ENCODE data around the gene WASF3.

WASF3 gene, protein sequence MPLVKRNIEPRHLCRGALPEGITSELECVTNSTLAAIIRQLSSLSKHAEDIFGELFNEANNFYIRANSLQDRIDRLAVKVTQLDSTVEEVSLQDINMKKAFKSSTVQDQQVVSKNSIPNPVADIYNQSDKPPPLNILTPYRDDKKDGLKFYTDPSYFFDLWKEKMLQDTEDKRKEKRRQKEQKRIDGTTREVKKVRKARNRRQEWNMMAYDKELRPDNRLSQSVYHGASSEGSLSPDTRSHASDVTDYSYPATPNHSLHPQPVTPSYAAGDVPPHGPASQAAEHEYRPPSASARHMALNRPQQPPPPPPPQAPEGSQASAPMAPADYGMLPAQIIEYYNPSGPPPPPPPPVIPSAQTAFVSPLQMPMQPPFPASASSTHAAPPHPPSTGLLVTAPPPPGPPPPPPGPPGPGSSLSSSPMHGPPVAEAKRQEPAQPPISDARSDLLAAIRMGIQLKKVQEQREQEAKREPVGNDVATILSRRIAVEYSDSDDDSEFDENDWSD

DNA sequence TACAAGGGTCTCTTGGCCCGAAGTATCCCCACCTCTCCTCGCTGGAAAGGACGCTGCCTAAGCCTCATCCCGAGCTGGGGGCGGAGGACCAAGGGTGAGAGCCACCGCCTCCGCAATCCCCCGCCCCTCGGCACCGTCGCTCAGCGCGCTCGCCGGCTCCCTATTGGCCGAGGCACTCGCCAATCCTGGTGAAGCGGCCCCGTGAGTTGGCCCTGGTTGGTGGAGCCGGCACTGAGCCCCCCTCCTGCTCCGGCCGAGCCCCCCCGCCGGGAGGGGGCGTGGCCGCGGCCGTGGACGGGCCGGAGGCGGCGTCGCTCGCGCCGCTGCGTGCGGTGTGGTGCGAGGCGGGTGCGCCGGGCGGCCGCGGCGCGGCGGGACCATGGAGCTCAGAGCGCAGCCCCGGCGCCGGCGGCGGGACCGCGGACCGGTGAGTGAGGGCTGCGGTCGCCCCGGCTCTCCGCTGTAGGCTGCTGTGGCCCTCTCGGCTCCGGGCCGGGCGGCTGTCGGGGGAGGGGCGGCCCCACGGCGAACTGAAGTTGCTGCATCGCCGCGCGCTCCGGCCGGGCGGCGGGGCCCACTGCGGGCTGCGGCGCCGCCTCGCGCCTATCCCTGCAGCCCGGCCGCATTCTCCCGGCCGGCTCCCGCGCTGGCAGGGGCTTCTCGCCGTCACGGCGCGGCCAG, at the start of gene WASF3:
Gene WASF3, plus strand, starts transcription at position 291 of the 681 bp plus-strand sequence. CDS start 84,588 bp downstream, outside the sequence.
- DNase-seq (ENCODE audit: low read depth in 2 of 2) = peak; percentile 22 to 33

DNA sequence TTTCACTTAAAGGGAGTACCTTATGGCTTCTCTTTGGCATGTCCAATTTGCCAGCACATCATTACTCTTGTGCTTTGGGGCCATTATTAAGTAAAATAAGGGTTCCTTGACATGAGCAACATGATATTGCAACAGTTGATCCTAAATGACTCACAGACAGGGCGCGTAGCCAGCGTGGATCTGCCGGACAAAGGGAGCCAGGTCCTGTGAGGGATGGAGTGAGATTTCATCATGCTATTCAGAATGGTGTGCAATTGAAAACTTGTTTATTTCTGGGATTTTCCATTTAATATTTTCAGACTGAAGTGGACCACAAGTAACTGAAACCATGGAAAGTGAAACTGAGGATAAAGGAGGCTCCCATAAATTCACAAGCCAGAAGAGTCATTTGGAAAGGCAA, 48.6 kb upstream of the WASF3 start:
- no peak for DNase-seq (ENCODE audit: low read depth in 2 of 2)

- no peak for DNase-seq (ENCODE audit: low read depth in 2 of 2)
These were observed 48.0 kb upstream of the WASF3 start for GRCh38 chr13:26509491-26509890.

DNA sequence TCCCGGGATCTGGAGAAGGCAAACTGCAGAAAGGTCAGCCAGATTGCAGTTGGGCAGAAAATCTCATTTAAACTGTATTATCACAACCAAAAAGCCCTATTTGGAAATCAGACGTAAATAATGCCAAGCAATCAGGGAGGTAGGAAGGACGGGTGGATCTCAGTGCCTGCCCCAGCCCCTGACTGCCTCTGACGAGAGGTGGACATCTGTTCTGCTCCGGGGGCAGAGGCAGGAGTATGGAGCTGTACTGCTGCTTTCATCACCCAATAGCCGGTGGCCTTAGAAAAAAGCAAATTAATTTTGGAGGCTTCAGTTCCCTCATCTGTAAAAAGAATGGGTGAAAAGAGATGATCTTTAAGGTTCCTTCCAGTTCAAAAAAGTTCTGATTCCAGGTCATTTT, 43.6 kb upstream of the WASF3 start:
- no peak for DNase-seq (ENCODE audit: low read depth in 2 of 2)

DNA sequence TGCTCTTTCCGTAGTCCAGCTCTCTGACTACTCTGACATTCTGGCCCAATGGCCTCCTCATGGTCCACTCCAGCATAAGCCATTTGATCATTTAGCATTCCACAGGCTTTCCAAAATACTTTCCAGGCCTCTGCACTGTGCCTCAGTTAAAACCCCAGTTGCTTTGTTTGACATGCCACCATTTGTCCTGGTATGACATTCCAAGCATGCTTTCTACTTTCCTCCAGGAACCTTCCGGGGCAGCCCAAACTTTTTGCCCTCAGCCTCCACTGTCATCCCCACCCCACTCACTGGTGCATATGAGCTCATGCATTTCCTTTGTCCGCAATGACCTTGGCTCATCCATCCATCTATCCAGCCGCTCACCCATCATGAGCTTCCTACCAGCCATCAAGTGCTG, 41.8 kb upstream of the WASF3 start:
- DNase-seq (ENCODE audit: low read depth in 2 of 2) = no peak

GRCh38 chr13:26517936-26518335, 39.5 kb upstream of the WASF3 start:
- no peak for DNase-seq (ENCODE audit: low read depth in 2 of 2)

DNA sequence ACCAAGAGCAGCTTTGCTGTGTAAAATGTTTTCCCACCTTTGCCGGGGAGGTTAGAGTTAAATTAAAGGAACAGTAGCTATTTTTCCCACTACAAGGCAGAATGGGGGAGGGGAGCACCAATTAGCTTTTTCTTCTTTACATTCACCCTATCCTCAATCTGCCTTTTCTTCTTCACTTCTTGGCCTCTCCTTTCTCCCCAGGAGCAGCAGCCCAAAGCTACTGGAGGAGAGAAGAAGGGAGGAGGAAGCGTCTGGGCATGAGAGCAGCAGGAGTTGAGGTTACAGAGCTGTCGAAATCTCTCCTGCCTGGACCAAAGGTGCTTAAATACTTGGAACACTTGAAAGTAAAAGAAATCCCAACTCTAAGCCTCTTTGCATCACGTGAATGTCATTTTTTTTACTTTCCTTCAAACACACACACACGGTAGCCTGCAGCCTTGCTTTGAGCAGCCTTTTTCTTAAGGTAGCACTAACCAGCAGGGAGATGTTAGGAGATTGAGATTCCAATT, 39.0 kb upstream of the WASF3 start:
- DNase-seq (ENCODE audit: low read depth in 2 of 2) = no peak

GRCh38 chr13:26522571-26522970, 34.9 kb upstream of the WASF3 start:
- DNase-seq (ENCODE audit: low read depth in 2 of 2) = no peak

- no peak for DNase-seq (ENCODE audit: low read depth in 2 of 2)
These were observed 34.5 kb upstream of the WASF3 start for GRCh38 chr13:26523007-26523406.

- DNase-seq (ENCODE audit: low read depth in 2 of 2) = no peak
These were observed 32.0 kb upstream of the WASF3 start for GRCh38 chr13:26525528-26525927.

DNA sequence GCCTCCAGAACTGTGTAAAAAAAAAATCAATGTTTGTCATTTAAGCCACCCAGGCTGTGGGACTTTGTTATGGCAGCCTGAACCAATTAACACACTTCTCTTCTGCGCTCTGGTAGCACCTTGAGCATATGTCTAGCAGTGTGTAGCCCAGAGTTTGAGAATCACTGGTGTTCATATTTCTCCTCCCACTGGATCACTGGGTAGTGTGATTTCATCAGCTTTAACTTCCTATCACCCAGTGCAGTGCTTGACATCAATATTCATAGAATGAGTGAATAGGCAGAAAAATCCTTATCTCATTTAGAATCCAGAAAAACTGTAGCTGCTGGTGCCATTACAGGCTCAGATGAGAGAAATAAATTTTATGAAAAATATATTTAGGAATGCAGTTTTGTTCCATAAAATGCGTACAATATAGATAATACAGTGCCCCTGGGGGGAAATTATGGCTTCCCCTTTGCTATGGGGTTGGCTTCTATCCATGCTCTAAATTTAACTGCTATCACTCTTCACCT, 30.7 kb upstream of the WASF3 start:
- DNase-seq (ENCODE audit: low read depth in 2 of 2) = no peak

DNA sequence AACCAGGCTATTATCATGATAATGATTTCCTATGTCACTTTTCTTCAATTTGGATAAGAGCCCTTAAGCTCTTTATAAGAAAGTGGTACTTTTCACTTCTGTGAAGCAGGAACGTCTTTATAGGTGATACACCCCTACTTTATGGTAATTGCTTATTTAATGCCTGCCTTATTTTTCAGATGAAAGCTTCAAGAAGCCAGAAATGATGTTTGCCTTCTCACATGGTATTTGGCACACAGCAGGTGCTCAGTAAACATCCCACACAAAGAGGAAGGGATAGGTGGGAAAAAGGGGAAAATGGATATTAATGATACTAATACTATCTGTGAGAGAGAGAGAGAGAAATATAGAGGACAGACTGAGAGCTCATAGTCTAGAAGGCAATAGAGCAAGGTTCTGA, 29.0 kb upstream of the WASF3 start:
- DNase-seq (ENCODE audit: low read depth in 2 of 2) = no peak

GRCh38 chr13:26529441-26529840, 28.0 kb upstream of the WASF3 start:
- DNase-seq (ENCODE audit: low read depth in 2 of 2) = peak in 1 of 2 donors; percentile 1

- DNase-seq (ENCODE audit: low read depth in 2 of 2) = no peak
These were observed 25.7 kb upstream of the WASF3 start for GRCh38 chr13:26531742-26532141.

- no peak for DNase-seq (ENCODE audit: low read depth in 2 of 2)
These were observed 23.3 kb upstream of the WASF3 start for GRCh38 chr13:26534036-26534726.

GRCh38 chr13:26538363-26539317, 18.8 kb upstream of the WASF3 start:
- no peak for DNase-seq (ENCODE audit: low read depth in 2 of 2)

DNA sequence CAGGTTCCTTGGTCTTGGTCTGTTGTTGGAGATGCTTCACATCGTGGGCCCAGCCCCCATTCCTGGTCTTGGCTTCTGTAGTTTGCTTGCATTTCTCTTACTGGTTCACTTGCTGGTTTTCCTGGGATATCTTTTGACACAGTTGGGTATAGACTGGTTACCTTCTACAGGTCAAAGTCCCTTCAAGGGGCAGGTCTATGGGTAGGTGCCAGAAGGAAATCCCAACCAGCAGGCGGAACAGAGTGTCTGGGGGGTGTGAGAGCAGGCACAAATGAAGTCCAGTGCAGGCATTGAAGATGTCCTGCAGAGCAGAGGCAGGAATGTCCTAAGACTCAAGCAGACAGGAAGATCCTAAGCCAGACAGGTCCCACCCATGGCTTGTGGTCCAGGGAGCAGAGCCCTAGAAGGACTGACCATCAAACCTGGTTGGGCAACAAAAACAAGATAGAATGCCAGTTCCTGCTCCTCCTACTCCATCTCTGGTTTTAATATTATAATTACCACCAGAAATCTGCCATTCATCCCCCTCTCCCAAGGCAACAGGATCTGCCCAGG, 17.7 kb upstream of the WASF3 start:
- DNase-seq (ENCODE audit: low read depth in 2 of 2) = no peak

DNA sequence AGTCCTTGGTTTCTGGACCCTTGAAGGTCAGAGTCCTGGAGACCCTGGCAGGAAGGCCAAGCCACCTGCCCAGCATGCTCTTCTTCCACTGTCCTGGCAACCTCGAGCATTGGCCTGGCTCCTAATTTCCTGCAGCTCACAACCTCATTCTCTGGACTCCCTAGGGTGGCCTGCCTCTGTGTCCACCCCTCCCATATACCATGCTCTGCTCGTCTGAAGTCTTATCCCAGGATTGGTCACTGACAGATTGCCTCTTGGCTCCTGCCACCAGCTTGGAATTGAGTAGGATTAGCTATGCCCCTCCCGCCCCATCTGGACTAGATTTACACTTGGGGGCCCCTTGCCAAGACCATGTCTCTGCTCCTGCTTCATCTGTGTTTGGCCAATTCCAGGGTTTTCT, 17.1 kb upstream of the WASF3 start:
- no peak for DNase-seq (ENCODE audit: low read depth in 2 of 2)

- no peak for DNase-seq (ENCODE audit: low read depth in 2 of 2)
These were observed 16.4 kb upstream of the WASF3 start for GRCh38 chr13:26541041-26541440.
